GM10248 (cell line): ENCODE data around the gene ZBTB33.

Source experiments
- CTCF ChIA-PET: fragments of 300-600 bp; sonication (Branson Sonifier 250); formaldehyde crosslinking; extraction: SDS; loops from one replicate; lab custom pipeline; 2021; ENCODE audit warnings: antibody characterized with exemption; lab: Yijun Ruan, JAX
- POLR2A ChIA-PET: fragments of 350-650 bp; sonication (Branson Sonifier 250); formaldehyde crosslinking; extraction: SDS; loops from one replicate; lab custom pipeline; 2020; ENCODE audit warnings: antibody characterized with exemption; lab: Yijun Ruan, JAX
- DNase-seq: peaks from one replicate; pipeline ENCODE4 v3.0.0; 2012; ENCODE audit errors: extremely low spot score
- CTCF ChIP-seq: IDR thresholded peaks from 2 replicates; pipeline ENCODE4 v1.5.1; 2012; ENCODE audit warnings: mild to moderate bottlenecking, low read depth; ENCODE audit errors: extremely low read depth, missing control alignments, control extremely low read depth

Gene ZBTB33

GRCh38 chrX:120271218-120271617, 20.6 kb downstream of the ZBTB33 start:
- ChIA-PET CTCF (no interaction called here), POLR2A (no interaction called here)

GRCh38 chrX:120274145-120274544, 23.5 kb downstream of the ZBTB33 start:
- DNase-seq = no peak
- POLR2A ChIA-PET = no interaction called here
- CTCF ChIA-PET = interaction anchor here (1.2 to 1.6 kb wide), 3 partner anchors 10 to 61 kb away, joined by 3 to 4 read pairs (median 4); partner anchors contain the start of gene ZBTB33
- no peak for TF ChIP-seq CTCF

More at GRCh38 chrX:120271218-120271617, 20.6 kb downstream of the ZBTB33 start:
- DNase-seq = no peak
- TF ChIP-seq CTCF = no peak

- no peak for TF ChIP-seq CTCF
- DNase-seq = no peak
- ChIA-PET POLR2A (no interaction called here), CTCF (interaction anchor here (1.3 to 1.6 kb wide), 3 partner anchors 11 to 61 kb away, joined by 3 to 4 read pairs (median 3); partner anchors contain the start of gene ZBTB33)
These were observed 24.3 kb downstream of the ZBTB33 start for GRCh38 chrX:120274958-120275357.

- ChIA-PET POLR2A (no interaction called here), CTCF (no interaction called here)
- no peak for TF ChIP-seq CTCF
- no peak for DNase-seq
These were observed 30.5 kb downstream of the ZBTB33 start for GRCh38 chrX:120281021-120281624.

- ChIA-PET POLR2A (no interaction called here), CTCF (interaction anchor here (1.1 kb wide), 1 partner anchor 31 kb away, joined by 3 read pairs; the partner anchor contains the start of gene ZBTB33)
- DNase-seq = no peak
- TF ChIP-seq CTCF = no peak
These were observed 31.1 kb downstream of the ZBTB33 start for GRCh38 chrX:120281761-120282160.

GRCh38 chrX:120282697-120283096, 32.1 kb downstream of the ZBTB33 start:
- no peak for TF ChIP-seq CTCF
- no peak for DNase-seq
- POLR2A ChIA-PET = no interaction called here
- CTCF ChIA-PET = interaction anchor here (1.1 kb wide), 1 partner anchor 32 kb away, joined by 3 read pairs; the partner anchor contains the start of gene ZBTB33
